ENCODE measurements around the gene C17orf50. TPM values are rescaled to one million over a fixed set of nuclear protein-coding genes. Genes with fewer than 3 reads are reported as not detected.

The C17orf50 gene
- total RNA-seq, 1 experiment from 2014 or later, result not detected

Other genes with a start within 250 kb of the C17orf50 start
- gene SLFN12L, start 223.2 kb upstream of the C17orf50 start, total RNA-seq (2014; rRNA removed), result not detected in 2 replicates
- gene SLFN14, start 200.1 kb upstream of the C17orf50 start, total RNA-seq (2014; rRNA removed), result not detected in 2 replicates
- 2.4 and 3.9 TPM in 2 replicates for gene PEX12, start 182.3 kb upstream of the C17orf50 start, total RNA-seq (2014; rRNA removed)
- gene AP2B1, start 173.6 kb upstream of the C17orf50 start, total RNA-seq (2014; rRNA removed), result 70.2 and 84.9 TPM in 2 replicates
- gene RASL10B, start 29.2 kb upstream of the C17orf50 start, total RNA-seq (2014; rRNA removed), result 0.52 and 0.77 TPM in 2 replicates
- gene GAS2L2, start 7.6 kb upstream of the C17orf50 start, total RNA-seq (2014; rRNA removed), result not detected in 2 replicates
- 1.6 and 2.4 TPM in 2 replicates for gene MMP28, start 34.8 kb downstream of the C17orf50 start, total RNA-seq (2014; rRNA removed)
- 32.4 and 48.1 TPM in 2 replicates for gene TAF15, start 48.6 kb downstream of the C17orf50 start, total RNA-seq (2014; rRNA removed)
- not detected in 2 replicates for gene HEATR9, start 108.0 kb downstream of the C17orf50 start, total RNA-seq (2014; rRNA removed)
- gene CCL5, start 119.5 kb downstream of the C17orf50 start, total RNA-seq (2014; rRNA removed), result not detected in 2 replicates
- gene RDM1, start 169.9 kb downstream of the C17orf50 start, total RNA-seq (2014; rRNA removed), result 2.0 and 2.6 TPM in 2 replicates
- not detected in 2 replicates for gene LYZL6, start 182.8 kb downstream of the C17orf50 start, total RNA-seq (2014; rRNA removed)
- not detected in 2 replicates for gene CCL16, start 220.6 kb downstream of the C17orf50 start, total RNA-seq (2014; rRNA removed)
- not detected in 2 replicates for gene CCL14, start 225.8 kb downstream of the C17orf50 start, total RNA-seq (2014; rRNA removed)
- gene CCL15, start 240.7 kb downstream of the C17orf50 start, total RNA-seq (2014; rRNA removed), result not detected in 2 replicates

All from PC-3 (cell line).